GM21723 (cell line): ENCODE measurements around the gene HLX.

Source experiments
- ATAC-seq: cut with Tn5 transposase; IDR thresholded peaks from one replicate; pipeline ENCODE4 v1.9.1; 2021; ENCODE audit warnings: mild to moderate bottlenecking, moderate library complexity; ENCODE audit not compliant: unreplicated experiment

The HLX gene

GRCh38 chr1:220879076-220879508, at the start of gene HLX:
HLX (plus strand) TSS chr1:220879443; CDS start chr1:220879858, 415 bp downstream.
- peak; percentile 62 for ATAC-seq

- no peak for ATAC-seq
Observed at GRCh38 chr1:220833436-220833835, 45.8 kb upstream of the HLX start.

- ATAC-seq: no peak
Observed at GRCh38 chr1:220834155-220834870, 44.9 kb upstream of the HLX start.

GRCh38 chr1:220838578-220838977, 40.7 kb upstream of the HLX start:
- no peak for ATAC-seq

GRCh38 chr1:220839474-220839873, 39.8 kb upstream of the HLX start:
- ATAC-seq: no peak

GRCh38 chr1:220841293-220841692, 38.0 kb upstream of the HLX start:
- no peak for ATAC-seq

- no peak for ATAC-seq
Observed at GRCh38 chr1:220843481-220844011, 35.7 kb upstream of the HLX start.

- ATAC-seq: no peak
Observed at GRCh38 chr1:220852408-220852807, 26.8 kb upstream of the HLX start.

GRCh38 chr1:220872296-220872695, 6.9 kb upstream of the HLX start:
- ATAC-seq: no peak

GRCh38 chr1:220873087-220873486, 6.2 kb upstream of the HLX start:
- no peak for ATAC-seq

GRCh38 chr1:220873868-220874655, 5.2 kb upstream of the HLX start:
- peak; percentile 48 for ATAC-seq

- no peak for ATAC-seq
Observed at GRCh38 chr1:220875260-220875659, 4.0 kb upstream of the HLX start.

- ATAC-seq: no peak
Observed at GRCh38 chr1:220876511-220877376, 2.5 kb upstream of the HLX start.

GRCh38 chr1:220877377-220878095, 1.7 kb upstream of the HLX start:
- no peak for ATAC-seq

- no peak for ATAC-seq
Observed at GRCh38 chr1:220878191-220879075, 810 bp upstream of the HLX start.

- peak; percentile 53 for ATAC-seq
Observed at GRCh38 chr1:220879509-220880361, 492 bp downstream of the HLX start.

GRCh38 chr1:220880362-220880670, 1.1 kb downstream of the HLX start:
- ATAC-seq: no peak

- ATAC-seq: no peak
Observed at GRCh38 chr1:220880726-220881506, 1.7 kb downstream of the HLX start.
